Mesenteric fat pad (tissue), 1 donor: ENCODE results near the gene RASL12. TPM values are rescaled to one million over a fixed set of nuclear protein-coding genes. Genes with fewer than 3 reads are reported as not detected.
"Not testable (repeated sequence)": the region's sequence is repeated elsewhere in the genome, so short reads cannot be mapped to it uniquely, and the experiment has no call there.

Experiments
- DNase-seq: peaks from one replicate; pipeline ENCODE4 v3.0.0-alpha.2; 2020; ENCODE audit warnings: low spot score
- total RNA-seq: library from RNA; stranded (reverse); fragmentation: NEBNext Ultra II Directional; extraction: Animal tissue kit (Norgen Biotek cat#: 25700); gene quantifications from one replicate; pipeline ENCODE4 v1.2.1, GENCODE V29; 2021
- donor health status: DM: yes; HTN: yes; CAD: no.

RASL12 gene
- total RNA-seq, 1 donor from 2014 or later = 4.7 TPM

GRCh38 chr15:65057549-65057940, 10.2 kb downstream of the RASL12 start:
- no peak for DNase-seq

DNA sequence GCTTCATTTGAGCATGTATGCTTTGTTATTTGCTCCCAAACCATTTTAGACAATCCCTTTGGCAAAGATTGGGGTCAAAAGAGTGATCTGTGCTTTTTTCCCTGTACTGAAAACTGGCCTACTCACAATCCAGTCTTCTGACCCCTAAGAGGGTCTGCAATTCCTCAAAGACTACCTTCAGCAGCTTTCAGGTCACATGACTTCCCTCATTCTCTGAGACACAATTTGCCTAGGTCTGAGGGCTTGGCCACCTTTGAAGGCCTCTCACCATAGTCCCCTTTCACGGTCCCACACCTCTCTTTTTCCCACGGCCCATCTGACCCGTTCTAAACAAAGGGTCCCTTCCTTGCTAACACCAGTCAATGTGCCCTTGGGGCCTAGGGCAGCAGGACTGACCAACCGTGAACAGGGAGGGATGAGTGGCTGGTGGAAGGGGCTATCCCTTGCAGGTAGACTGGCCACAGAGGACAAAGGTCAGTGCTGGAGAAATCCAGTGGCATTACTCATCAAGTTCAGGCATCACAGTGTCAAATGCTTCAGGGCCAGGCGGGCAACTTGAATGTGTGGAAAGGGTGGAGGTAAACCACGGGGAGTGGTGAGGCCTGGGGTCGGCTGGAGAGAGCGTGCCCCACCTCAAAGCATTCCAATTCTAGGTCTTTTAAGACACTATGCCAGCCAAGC, 10.8 kb downstream of the RASL12 start:
- no peak for DNase-seq

DNA sequence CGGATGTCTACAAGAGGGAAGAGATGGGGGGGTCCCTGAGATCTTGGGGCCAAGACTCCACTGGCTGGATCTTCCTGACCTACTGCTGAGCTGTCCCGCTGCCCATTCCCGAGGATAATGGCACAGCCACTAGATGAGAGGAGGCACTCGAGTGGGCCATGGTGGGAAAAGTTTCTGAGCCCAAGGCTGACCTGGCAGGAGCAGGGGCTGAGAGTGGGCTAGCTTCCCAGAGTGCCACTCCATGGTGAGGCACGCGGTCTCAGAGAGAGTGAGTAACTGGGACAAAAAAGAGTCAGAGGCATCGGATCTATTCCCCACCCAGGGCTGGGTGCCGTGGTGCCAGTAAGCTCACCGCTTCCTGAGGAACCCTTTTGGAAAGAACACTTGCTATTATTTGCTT, 11.7 kb downstream of the RASL12 start:
- DNase-seq = no peak

DNA sequence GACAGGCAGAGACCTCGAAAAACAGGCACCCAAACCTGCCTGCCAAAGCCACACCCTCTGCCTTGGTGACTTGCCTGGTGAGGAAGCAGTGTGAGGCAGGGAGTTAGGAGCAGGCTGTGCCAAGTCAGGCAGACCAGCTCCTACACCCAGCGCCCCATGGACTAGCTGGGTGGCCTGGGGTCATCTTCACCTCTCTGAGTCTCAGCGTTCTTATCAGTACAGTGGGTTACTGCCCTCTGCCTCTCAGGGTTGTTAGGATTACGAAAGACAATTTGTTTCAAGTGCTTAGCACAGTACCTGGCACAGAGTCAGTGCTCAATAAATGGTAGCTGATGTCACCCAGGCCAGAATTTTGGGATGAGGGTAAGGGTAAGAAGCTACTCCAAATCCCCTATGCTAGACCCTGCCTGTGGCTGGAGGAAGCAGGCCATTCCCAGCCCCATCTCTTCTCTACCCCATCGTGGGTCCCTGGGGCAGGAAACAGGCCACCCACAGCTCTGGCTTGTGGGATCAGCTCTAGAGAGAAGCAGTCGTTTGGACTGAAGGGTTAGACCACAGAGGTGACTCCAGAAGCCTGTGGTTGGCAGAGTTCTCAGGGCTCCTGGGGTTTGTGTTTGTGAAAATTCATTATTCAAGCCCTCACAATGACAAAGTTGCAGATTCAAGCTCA, 12.5 kb downstream of the RASL12 start:
- no peak for DNase-seq

- no peak for DNase-seq
Observed at GRCh38 chr15:65054333-65055200, 13.2 kb downstream of the RASL12 start.

DNA sequence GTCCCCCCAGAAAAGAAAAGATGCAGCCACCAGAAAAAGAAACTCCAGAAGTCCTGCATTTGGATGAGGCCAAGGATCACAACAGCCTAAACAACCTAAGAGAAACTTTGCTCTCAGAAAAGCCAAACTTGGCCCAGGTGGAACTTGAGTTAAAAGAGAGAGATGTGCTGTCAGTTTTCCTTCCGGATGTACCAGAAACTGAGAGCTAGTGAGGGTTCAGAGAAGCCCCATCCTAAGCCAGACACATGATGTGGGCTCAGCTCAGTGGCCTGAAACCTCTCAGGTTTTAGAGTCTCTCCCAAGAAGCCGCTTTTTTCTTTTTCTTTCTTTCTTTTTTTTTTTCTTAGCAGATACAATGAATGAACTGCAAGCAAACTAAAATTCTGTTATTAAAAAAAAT, 14.8 kb downstream of the RASL12 start:
- no peak for DNase-seq

DNA sequence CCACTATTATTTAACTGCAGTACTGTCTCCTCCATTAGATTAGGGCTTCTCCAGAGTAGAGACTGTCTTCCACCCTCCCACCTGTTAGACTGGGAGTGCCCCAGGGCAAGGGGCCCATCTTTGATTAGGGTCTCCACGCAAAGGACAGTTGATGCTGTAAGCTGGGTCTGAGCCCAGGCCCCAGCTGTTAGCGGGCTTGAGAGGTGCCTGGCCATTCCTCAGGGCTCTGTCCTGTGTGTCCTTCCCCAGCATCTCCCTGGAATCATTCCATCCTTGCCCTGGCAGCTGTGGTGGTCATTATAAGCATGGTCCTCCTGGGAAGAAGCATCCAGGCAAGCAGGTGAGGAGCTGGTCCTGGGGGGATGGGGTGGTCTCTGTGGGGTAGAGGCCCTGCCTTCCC, 16.5 kb downstream of the RASL12 start:
- no peak for DNase-seq

DNA sequence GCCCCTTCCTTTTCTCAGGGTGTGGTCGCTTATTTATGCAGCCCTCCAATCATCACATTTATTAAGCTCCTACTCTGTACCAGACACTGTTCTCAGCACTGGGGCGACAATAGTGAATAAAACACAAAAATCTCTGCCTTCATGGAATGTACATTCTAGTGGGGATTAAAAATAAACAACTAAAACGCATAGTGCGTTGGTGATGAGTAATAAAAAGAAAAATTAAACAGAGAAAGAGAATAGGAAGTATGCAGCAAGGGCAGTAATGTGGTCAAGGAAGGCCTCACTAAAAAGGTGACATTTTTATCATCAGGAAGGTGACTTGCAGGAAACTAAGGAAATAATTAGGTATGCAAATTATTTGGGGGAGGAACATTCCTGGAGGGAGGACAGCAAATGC, 17.5 kb downstream of the RASL12 start:
- DNase-seq = no peak

- no peak for DNase-seq
Observed at GRCh38 chr15:65049418-65049840, 18.4 kb downstream of the RASL12 start.

DNA sequence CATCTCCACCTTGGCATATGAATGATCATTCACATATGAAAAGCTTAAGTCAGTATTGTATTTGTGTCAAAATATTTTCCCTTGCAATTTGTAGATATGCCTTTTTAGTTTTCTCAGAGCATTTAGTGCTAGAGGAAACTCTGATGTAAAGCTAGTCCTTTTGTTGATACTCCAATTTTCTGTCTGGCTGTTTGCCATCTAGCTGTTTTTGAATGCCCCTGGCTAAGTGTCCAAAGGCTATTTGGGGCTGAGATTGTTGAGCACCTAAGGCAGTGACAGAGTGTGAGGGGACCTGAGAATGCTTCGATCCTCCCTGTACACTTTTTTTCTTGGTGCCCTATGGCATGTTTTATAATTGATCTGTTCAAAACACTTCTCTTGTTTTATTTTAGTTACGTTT, 19.6 kb downstream of the RASL12 start:
- no peak for DNase-seq

GRCh38 chr15:65044724-65045481, 22.9 kb downstream of the RASL12 start, which contains the start of gene SLC51B:
Gene SLC51B (plus strand): TSS chr15:65045387. CDS start chr15:65050005, 4,618 bp downstream.
- no peak for DNase-seq

GRCh38 chr15:65044218-65044617, 23.6 kb downstream of the RASL12 start:
- DNase-seq = not testable (repeated sequence)

- DNase-seq = no peak
Observed at GRCh38 chr15:65042776-65043327, 24.9 kb downstream of the RASL12 start.

DNA sequence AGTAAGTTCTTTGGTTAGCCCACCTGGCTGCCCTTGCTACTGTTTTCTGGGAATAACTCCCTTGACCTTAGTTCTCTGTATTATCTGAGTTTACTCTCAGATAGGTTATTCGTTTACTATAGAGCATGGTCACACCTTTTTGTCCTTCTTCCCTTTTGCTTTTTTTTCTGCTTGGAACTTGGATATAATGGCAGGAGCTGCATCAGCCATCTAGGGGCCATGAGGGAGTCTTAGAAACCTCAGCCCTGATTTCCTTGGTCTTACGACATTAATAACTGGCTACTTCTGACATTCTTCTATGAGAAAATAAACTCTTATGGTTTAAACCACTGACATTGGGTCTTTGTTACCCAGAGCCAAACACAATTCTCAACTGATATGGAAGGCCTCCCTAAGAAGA, 26.0 kb downstream of the RASL12 start:
- DNase-seq = no peak

- no peak for DNase-seq
Observed at GRCh38 chr15:65040461-65040860, 27.3 kb downstream of the RASL12 start.

DNA sequence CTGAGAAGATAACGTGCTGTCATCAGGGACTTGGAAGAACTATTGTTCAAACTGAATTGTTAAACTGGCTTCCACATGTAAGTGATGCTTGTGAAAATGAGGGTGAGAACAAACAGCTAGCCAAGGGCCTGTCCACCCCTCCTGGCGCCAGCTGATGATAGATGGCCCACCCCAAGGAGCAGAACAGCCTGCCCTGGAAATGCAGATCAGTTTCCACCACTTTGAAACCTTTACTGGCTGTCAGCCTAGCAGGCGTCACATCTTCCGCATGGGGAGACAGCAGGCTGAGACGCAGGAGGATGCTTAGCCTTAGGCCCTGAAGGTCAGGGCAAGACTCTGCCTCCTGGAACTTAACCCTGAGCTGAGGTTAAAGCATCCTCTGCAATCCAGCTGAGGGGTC, 29.0 kb downstream of the RASL12 start:
- no peak for DNase-seq

DNA sequence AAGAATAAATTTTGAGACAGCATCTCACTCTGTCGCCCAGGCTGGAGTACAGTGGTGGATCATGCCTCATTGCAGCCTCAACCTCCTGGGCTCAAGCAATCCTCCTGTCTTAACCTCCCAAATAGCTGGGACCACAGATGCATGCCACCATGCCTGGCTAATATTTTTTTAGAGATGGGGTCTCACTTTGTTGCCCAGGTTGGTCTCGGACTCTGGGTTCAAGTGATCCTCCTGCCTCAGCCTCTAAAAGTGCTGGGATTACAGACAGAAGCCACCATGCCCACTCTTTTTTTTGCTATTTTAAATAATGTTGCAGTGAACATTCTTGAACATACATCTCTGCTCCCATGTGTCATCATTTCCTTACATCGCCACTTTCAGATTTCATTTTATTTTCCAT, 29.4 kb downstream of the RASL12 start:
- no peak for DNase-seq

DNA sequence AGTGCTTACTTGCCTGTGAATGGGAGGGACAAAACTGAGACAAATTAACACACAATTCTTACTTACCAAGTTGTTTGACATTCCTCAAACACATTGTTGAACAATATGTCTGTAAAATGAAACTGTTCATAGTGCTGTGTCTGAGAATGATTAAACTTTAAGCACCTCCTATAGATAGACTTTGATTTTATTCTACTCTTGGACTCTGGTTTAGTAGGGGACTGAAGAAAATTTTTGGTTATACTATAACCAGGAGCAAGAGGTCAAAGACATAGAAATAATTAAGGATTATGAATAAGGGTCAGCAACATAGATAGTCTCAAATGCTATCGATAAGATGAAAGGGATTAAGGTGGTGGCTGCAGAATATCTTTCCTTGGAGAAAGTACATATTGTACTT, 30.5 kb downstream of the RASL12 start:
- no peak for DNase-seq

GRCh38 chr15:65034719-65035118, 33.1 kb downstream of the RASL12 start:
- DNase-seq = no peak

DNA sequence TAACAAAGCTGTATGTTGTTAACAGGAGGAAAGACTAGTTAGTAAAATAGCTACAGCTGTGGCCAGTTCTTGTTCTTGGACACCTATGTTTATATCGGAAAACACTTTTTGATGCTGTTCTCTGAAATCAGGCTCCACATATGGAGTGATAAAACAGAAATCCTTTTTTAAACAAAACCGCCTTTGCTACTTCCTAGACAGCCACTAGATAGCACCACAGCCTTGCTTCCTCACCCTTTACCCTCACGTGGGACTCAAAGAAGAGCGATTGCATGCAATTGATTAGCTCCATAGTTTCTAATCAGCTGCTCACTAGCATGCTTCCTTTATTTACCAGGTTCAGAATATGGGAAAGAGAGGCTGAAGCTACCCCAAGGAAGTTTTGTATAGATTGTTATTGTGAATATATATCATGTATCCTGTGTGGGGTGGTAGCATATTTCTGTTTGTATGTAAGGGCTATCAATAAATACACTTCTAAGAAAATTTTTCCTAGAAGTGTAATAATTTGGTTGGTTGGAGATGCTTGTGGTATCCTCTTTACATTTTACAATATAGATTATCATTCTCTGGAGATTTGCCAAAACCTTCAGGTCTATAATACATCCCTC, 34.0 kb downstream of the RASL12 start:
- DNase-seq = no peak
